Left kidney (tissue), 2 donors: ENCODE results near the gene ZNF22. TPM values are rescaled to one million over a fixed set of nuclear protein-coding genes. Genes with fewer than 3 reads are reported as not detected.

Experiments used
- DNase-seq: peaks from one replicate; pipeline ENCODE4 v3.0.0-alpha.2; 2013
- polyA plus RNA-seq: library from polyadenylated mRNA; unstranded; fragments of 120-200 nt; gene quantifications from one replicate; pipeline ENCODE4 v1.2.1, GENCODE V29; 2013; ENCODE audit not compliant: insufficient read length

Gene ZNF22
- polyA plus RNA-seq, 1 donor = 85.8 TPM

- no peak for DNase-seq
These were observed 37.6 kb upstream of the ZNF22 start for GRCh38 chr10:44962870-44963738.

GRCh38 chr10:44963772-44964633 is 36.7 kb upstream of the ZNF22 start:
- DNase-seq = peak; percentile 64

- DNase-seq = no peak
These were observed 35.6 kb upstream of the ZNF22 start for GRCh38 chr10:44965104-44965503.

- no peak for DNase-seq
These were observed 35.0 kb upstream of the ZNF22 start for GRCh38 chr10:44965651-44966097.

GRCh38 chr10:44966129-44966815 is 34.5 kb upstream of the ZNF22 start:
- DNase-seq = no peak

- no peak for DNase-seq
These were observed 33.8 kb upstream of the ZNF22 start for GRCh38 chr10:44966816-44967509.

GRCh38 chr10:44967616-44968015 is 33.1 kb upstream of the ZNF22 start:
- DNase-seq = no peak

GRCh38 chr10:44968091-44968490 is 32.6 kb upstream of the ZNF22 start:
- DNase-seq = no peak

GRCh38 chr10:44968500-44969400 is 32.0 kb upstream of the ZNF22 start:
- DNase-seq = no peak

- DNase-seq = no peak
These were observed 30.9 kb upstream of the ZNF22 start for GRCh38 chr10:44969854-44970253.

GRCh38 chr10:44970812-44971395 is 29.8 kb upstream of the ZNF22 start:
- DNase-seq = no peak

GRCh38 chr10:44971434-44971833 is 29.3 kb upstream of the ZNF22 start:
- DNase-seq = no peak

- DNase-seq = no peak
These were observed 28.6 kb upstream of the ZNF22 start for GRCh38 chr10:44971935-44972757.

GRCh38 chr10:44972874-44973306 is 27.8 kb upstream of the ZNF22 start:
- DNase-seq = no peak

- DNase-seq = no peak
These were observed 27.2 kb upstream of the ZNF22 start for GRCh38 chr10:44973323-44974081.

- DNase-seq = no peak
These were observed 26.6 kb upstream of the ZNF22 start for GRCh38 chr10:44974082-44974627.

GRCh38 chr10:44974628-44975430 is 25.9 kb upstream of the ZNF22 start:
- DNase-seq = no peak
